Transverse colon (tissue), 4 donors: ENCODE data around the gene RHEB.

Experiments
- POLR2A ChIP-seq: fragments of 450-650 bp; IDR thresholded peaks from one replicate; pipeline ENCODE4 v1.6.1; 2016; ENCODE audit warnings: antibody characterized with exemption, mild to moderate bottlenecking, moderate library complexity
- POLR2AphosphoS5 ChIP-seq, 3 donors: sonication (generic); formaldehyde crosslinking; IDR thresholded peaks; one replicate each; pipeline ENCODE4 v1.6.1; 2016; ENCODE audit warnings: antibody characterized with exemption in 3 of 3
- TF ChIP-seq, protein P1 (sequence below), 5 experiments: fragments of 200-600 bp in 3 of 5; fragments of 450-650 bp in 2 of 5; sonication (generic) in 3 of 5; IDR thresholded peaks; 1 replicate in 2 of 5; 2 replicates in 3 of 5; pipeline ENCODE4 v1.5.1; 2016 to 2017; ENCODE audit warnings: antibody characterized with exemption in 5 of 5, inconsistent platforms in 3 of 5, mild to moderate bottlenecking in 2 of 5, moderate library complexity in 1 of 5

DNA sequence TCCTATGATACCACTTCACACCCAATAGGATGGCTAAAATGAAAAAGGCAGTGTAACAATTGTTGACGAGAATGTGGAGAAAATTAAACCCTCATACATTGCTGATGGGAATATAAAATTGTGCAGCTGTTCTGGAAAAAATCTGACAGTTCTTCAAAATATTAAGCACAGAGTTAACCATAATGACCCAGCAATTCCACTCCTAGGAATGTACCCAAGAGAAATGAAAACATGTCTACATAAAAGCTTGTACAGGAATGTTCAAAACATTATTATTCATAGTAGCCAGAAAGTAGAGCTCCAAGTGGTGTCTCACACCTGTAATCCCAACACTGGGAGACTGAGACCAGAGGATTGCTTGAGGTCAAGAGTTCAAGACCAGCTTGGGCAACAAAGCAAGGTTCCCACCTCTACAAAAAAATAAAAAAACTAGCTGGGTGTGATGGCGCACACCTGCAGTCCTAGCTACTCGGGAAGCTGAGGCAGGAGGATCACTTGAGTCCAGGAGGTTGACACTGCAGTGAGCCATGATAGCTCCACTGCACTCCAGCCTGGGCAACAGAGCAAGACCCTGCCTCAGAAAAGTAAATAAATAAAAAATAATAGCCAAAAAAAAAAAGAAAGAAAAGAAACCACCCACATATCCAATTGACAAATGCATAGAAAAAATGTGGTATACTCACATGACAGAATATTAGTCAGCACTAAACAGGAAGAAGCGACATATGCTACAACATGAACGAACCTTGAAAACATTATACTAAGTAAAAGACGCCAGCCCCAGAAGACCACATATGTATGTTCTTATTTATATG is 5.0 kb downstream of the RHEB start:
- TF ChIP-seq, protein P1, sequence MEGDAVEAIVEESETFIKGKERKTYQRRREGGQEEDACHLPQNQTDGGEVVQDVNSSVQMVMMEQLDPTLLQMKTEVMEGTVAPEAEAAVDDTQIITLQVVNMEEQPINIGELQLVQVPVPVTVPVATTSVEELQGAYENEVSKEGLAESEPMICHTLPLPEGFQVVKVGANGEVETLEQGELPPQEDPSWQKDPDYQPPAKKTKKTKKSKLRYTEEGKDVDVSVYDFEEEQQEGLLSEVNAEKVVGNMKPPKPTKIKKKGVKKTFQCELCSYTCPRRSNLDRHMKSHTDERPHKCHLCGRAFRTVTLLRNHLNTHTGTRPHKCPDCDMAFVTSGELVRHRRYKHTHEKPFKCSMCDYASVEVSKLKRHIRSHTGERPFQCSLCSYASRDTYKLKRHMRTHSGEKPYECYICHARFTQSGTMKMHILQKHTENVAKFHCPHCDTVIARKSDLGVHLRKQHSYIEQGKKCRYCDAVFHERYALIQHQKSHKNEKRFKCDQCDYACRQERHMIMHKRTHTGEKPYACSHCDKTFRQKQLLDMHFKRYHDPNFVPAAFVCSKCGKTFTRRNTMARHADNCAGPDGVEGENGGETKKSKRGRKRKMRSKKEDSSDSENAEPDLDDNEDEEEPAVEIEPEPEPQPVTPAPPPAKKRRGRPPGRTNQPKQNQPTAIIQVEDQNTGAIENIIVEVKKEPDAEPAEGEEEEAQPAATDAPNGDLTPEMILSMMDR (IDR thresholded peaks at IDR 0.05), result no peak
- TF ChIP-seq POLR2A, result no peak
- no peak for TF ChIP-seq POLR2AphosphoS5 (IDR thresholded peaks at IDR 0.05)
